Measurements from ENCODE around the gene CETN3. TPM values are rescaled to one million over a fixed set of nuclear protein-coding genes. Genes with fewer than 3 reads are reported as not detected.
"Not testable (repeated sequence)": the region's sequence is repeated elsewhere in the genome, so short reads cannot be mapped to it uniquely, and the experiment has no call there.

CETN3 gene
- total RNA-seq, 1 donor from 2014 or later: 16.3 TPM

DNA sequence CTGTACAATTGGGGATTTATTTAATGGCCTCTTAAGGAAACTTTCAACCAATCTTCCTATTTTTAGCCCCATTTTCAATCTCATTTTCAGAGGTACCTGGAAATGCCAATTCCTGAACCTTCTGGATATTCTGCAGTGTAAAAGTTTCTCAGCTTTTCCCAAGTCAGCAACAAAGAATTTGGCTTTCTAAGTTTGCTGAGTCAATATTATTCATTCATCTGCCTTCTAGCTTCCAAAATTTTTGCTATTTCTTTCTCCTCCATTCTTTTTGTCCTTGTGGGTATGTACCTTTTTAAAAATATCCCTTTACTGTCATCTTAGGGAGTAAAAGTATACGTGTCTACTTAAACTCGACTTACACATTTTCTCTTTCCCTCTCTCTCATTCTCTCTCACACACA is 25.7 kb downstream of the CETN3 start:
- Histone ChIP-seq H3K27me3 (ENCODE audit: control insufficient read depth, insufficient read depth, low read length) (no peaks in the 10 kb centered on the region), H3K36me3 (ENCODE audit: control insufficient read depth, insufficient read depth, low read length) (no peaks in the 10 kb centered on the region), H3K4me3 (ENCODE audit: low read depth, low read length) (no peak overlapping the region)
- no peak for DNase-seq (ENCODE audit: low read depth)
- TF ChIP-seq, protein P1, sequence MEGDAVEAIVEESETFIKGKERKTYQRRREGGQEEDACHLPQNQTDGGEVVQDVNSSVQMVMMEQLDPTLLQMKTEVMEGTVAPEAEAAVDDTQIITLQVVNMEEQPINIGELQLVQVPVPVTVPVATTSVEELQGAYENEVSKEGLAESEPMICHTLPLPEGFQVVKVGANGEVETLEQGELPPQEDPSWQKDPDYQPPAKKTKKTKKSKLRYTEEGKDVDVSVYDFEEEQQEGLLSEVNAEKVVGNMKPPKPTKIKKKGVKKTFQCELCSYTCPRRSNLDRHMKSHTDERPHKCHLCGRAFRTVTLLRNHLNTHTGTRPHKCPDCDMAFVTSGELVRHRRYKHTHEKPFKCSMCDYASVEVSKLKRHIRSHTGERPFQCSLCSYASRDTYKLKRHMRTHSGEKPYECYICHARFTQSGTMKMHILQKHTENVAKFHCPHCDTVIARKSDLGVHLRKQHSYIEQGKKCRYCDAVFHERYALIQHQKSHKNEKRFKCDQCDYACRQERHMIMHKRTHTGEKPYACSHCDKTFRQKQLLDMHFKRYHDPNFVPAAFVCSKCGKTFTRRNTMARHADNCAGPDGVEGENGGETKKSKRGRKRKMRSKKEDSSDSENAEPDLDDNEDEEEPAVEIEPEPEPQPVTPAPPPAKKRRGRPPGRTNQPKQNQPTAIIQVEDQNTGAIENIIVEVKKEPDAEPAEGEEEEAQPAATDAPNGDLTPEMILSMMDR (IDR thresholded peaks at IDR 0.05; ENCODE audit: insufficient read depth, low read length, poor library complexity, severe bottlenecking): no peak

DNA sequence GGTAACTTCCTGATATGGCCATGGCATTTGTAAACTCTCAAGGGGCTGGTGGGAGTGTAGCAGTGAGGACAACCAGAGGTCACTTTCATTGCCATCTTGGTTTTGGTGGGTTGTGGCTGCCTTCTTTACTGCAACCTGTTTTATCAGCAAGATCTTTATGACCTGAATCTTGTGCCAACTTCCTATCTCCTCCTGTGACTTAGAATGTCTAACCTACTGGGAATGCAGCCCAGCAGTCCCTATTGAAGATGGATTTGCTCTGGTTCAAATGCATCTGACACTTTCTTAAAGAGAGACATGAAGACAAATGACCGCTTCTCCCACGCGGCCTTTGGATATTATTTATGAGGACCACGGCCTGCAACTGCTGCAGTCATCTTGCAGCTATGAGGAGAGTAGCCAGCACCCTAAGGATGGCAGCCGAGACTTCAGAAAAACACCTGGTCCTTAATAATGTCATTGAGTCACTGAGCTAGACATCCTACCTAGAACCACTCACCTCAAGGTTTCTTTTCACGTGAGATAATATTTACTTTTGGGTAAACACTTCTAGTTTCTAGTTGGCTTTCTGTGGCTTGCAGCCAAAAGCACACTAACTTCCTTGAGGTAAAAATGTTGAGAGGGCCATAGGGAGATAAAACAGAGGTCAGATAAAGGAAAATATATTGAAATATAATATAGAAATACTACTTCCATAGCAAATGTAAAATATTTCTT is 28.2 kb downstream of the CETN3 start:
- DNase-seq (ENCODE audit: low read depth): no peak
- TF ChIP-seq, protein P1 (IDR thresholded peaks at IDR 0.05; ENCODE audit: insufficient read depth, low read length, poor library complexity, severe bottlenecking): no peak
- no peaks in the 10 kb centered on the region for H3K27me3 ChIP-seq (ENCODE audit: control insufficient read depth, insufficient read depth, low read length)
- no peak overlapping the region for H3K4me3 ChIP-seq (ENCODE audit: low read depth, low read length)
- no peaks in the 10 kb centered on the region for H3K36me3 ChIP-seq (ENCODE audit: control insufficient read depth, insufficient read depth, low read length)

DNA sequence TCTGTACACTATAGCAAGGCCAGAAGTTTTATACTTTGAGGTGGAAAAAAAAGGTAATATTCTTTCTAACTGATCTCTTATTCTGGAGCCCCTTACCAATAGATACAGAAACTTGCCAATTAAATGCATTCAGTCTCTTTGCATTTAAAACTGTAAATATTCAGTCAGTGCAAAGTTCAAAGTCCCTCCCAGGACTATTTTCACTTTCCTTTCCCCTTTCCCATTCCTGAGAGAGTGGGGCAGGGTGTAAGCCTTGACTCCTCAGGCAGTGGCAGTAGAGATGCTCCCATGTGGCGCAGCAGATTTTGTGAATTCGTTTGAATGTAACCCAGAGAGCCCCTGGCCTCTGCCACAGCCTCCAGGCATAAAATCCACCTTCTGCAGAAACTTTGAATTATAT is 29.9 kb downstream of the CETN3 start:
- DNase-seq (ENCODE audit: low read depth): no peak
- no peaks in the 10 kb centered on the region for H3K27me3 ChIP-seq (ENCODE audit: control insufficient read depth, insufficient read depth, low read length)
- H3K4me3 ChIP-seq (ENCODE audit: low read depth, low read length): no peak overlapping the region
- no peaks in the 10 kb centered on the region for H3K36me3 ChIP-seq (ENCODE audit: control insufficient read depth, insufficient read depth, low read length)
- TF ChIP-seq, protein P1 (IDR thresholded peaks at IDR 0.05; ENCODE audit: insufficient read depth, low read length, poor library complexity, severe bottlenecking): no peak

- Histone ChIP-seq H3K27me3 (ENCODE audit: control insufficient read depth, insufficient read depth, low read length) (no peaks in the 10 kb centered on the region), H3K4me3 (ENCODE audit: low read depth, low read length) (no peak overlapping the region), H3K36me3 (ENCODE audit: control insufficient read depth, insufficient read depth, low read length) (no peaks in the 10 kb centered on the region)
- DNase-seq (ENCODE audit: low read depth): no peak
- TF ChIP-seq, protein P1 (IDR thresholded peaks at IDR 0.05; ENCODE audit: insufficient read depth, low read length, poor library complexity, severe bottlenecking): no peak
Measured at GRCh38 chr5:90378752-90379151, 30.8 kb downstream of the CETN3 start.

GRCh38 chr5:90371269-90371668 is 38.3 kb downstream of the CETN3 start:
- not testable (repeated sequence) for H3K27me3 ChIP-seq (ENCODE audit: control insufficient read depth, insufficient read depth, low read length); H3K4me3 ChIP-seq (ENCODE audit: low read depth, low read length); H3K36me3 ChIP-seq (ENCODE audit: control insufficient read depth, insufficient read depth, low read length); DNase-seq (ENCODE audit: low read depth)

GRCh38 chr5:90368454-90369246 is 40.9 kb downstream of the CETN3 start:
- Histone ChIP-seq H3K36me3 (ENCODE audit: control insufficient read depth, insufficient read depth, low read length) (no peaks in the 10 kb centered on the region), H3K27me3 (ENCODE audit: control insufficient read depth, insufficient read depth, low read length) (no peaks in the 10 kb centered on the region), H3K4me3 (ENCODE audit: low read depth, low read length) (no peak overlapping the region)
- TF ChIP-seq, protein P1 (IDR thresholded peaks at IDR 0.05; ENCODE audit: insufficient read depth, low read length, poor library complexity, severe bottlenecking): no peak
- DNase-seq (ENCODE audit: low read depth): no peak
